HL-60 (cell line): ENCODE data around the gene TRMU.

Experiments
- DNase-seq, 2 experiments: peaks; one replicate each; pipeline ENCODE4 v3.0.0-alpha.2; 2010 to 2020; ENCODE audit warnings: low read depth in 1 of 2, low spot score in 1 of 2
- H3K27ac ChIP-seq: fragments of 250-450 bp; sonication (Bioruptor Pico); replicated peaks from 2 replicates; pipeline ENCODE4 v1.5.1; 2020; ENCODE audit warnings: mild to moderate bottlenecking, moderate library complexity
- H3K27me3 ChIP-seq: fragments of 250-450 bp; sonication (Bioruptor Pico); 2 replicates; pipeline ENCODE4 v1.5.1; 2021; ENCODE audit warnings: mild to moderate bottlenecking, moderate library complexity; ENCODE audit not compliant: insufficient read depth, poor library complexity, severe bottlenecking
- H3K4me3 ChIP-seq: replicated peaks from 2 replicates; pipeline ENCODE4 v1.5.1; 2011; ENCODE audit warnings: mild to moderate bottlenecking, control low read depth, low read length; ENCODE audit not compliant: insufficient read depth
- CTCF ChIP-seq: IDR thresholded peaks from one replicate; pipeline ENCODE4 v1.5.1; 2011; ENCODE audit warnings: low read length, control low read depth, inconsistent platforms; ENCODE audit not compliant: insufficient read depth
- GABPA ChIP-seq: IDR thresholded peaks from 2 replicates; pipeline ENCODE4 v1.6.1; 2012; ENCODE audit warnings: low read depth
- POLR2AphosphoS5 ChIP-seq: IDR thresholded peaks from 2 replicates; pipeline ENCODE4 v1.6.1; 2012; ENCODE audit warnings: low read depth
- SPI1 ChIP-seq: IDR thresholded peaks from 2 replicates; pipeline ENCODE4 v1.6.1; 2012; ENCODE audit warnings: low read depth, mild to moderate bottlenecking, borderline replicate concordance
- TF ChIP-seq, protein P1 (sequence below): IDR thresholded peaks from 2 replicates; pipeline ENCODE4 v1.6.1; 2012; ENCODE audit warnings: low read depth; ENCODE audit not compliant: insufficient replicate concordance

The TRMU gene

GRCh38 chr22:46356496-46357480, 21.3 kb downstream of the TRMU start:
- TF ChIP-seq SPI1 (no peak), CTCF (no peak), POLR2AphosphoS5 (no peak), GABPA (no peak)
- TF ChIP-seq, protein P1, sequence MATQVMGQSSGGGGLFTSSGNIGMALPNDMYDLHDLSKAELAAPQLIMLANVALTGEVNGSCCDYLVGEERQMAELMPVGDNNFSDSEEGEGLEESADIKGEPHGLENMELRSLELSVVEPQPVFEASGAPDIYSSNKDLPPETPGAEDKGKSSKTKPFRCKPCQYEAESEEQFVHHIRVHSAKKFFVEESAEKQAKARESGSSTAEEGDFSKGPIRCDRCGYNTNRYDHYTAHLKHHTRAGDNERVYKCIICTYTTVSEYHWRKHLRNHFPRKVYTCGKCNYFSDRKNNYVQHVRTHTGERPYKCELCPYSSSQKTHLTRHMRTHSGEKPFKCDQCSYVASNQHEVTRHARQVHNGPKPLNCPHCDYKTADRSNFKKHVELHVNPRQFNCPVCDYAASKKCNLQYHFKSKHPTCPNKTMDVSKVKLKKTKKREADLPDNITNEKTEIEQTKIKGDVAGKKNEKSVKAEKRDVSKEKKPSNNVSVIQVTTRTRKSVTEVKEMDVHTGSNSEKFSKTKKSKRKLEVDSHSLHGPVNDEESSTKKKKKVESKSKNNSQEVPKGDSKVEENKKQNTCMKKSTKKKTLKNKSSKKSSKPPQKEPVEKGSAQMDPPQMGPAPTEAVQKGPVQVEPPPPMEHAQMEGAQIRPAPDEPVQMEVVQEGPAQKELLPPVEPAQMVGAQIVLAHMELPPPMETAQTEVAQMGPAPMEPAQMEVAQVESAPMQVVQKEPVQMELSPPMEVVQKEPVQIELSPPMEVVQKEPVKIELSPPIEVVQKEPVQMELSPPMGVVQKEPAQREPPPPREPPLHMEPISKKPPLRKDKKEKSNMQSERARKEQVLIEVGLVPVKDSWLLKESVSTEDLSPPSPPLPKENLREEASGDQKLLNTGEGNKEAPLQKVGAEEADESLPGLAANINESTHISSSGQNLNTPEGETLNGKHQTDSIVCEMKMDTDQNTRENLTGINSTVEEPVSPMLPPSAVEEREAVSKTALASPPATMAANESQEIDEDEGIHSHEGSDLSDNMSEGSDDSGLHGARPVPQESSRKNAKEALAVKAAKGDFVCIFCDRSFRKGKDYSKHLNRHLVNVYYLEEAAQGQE = no peak
- no peak for DNase-seq
- H3K4me3 ChIP-seq = no peak overlapping the region
- no peaks in the 10 kb centered on the region for H3K27me3 ChIP-seq
- no peak overlapping the region for H3K27ac ChIP-seq

DNA sequence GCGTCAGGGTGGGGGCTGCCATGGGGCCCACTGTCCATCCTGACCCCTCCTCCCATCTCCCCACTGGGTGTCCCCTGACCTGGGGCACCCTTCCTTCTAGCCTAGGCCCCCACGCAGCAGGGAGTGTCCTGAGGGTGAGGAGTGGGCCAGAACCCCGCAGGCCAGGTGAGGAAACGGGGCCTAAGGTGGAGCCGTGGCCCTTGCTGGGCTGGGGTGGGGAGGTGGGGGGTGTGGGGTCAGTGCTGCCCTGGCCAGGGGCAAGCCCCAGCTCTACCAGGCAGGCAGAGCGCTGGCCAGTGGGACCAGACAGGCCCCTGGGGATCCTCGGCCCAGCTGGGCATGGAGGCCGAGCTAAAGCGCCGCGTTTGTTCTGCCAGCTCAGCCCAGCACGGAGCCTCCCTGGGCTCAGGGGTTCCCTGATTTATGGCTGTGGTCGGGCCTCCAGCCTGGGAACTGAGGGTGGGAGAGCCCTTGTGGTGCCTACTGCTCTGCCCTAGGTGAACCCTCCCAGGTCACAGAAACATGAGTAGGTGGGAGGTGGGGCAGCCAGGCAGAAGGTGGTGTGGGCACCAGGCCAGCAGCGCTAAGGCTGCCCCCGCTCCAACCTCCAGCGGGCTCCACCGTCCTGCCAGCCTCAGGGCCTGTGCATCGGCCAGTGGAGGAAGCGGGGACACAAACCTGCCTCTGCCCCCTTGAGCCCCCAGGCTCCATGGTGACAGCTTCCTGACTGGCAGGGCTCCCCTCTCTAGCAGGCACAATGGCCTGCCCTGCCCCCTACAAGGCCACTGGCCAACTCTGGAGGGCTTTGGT, 22.4 kb downstream of the TRMU start:
- Histone ChIP-seq H3K27ac (no peak overlapping the region), H3K4me3 (no peak overlapping the region), H3K27me3 (no peaks in the 10 kb centered on the region)
- no peak for DNase-seq
- no peak for TF ChIP-seq POLR2AphosphoS5
- no peak for TF ChIP-seq SPI1
- TF ChIP-seq, protein P1 = no peak
- TF ChIP-seq GABPA = no peak
- no peak for TF ChIP-seq CTCF

DNA sequence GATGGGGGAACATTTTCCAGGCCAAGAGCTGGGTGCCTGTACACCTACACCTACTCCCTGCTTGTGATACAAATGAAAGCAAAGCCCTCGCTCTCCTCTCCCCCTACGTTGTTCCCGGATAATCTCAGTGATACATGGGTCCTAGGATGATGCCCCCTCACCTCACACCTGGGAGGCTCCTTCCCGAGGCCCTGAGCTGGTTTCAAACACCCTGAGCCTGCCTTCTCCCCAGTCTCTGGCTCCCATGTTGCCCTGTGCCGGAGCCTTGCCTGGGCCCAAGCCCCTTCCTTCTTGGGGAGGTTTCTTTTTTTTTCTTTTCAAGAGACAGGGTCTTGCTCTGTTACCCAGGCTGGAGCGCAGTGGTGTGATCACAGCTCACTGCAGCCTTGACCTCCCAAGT, 23.3 kb downstream of the TRMU start:
- Histone ChIP-seq H3K27ac (no peak overlapping the region), H3K27me3 (no peaks in the 10 kb centered on the region), H3K4me3 (no peak overlapping the region)
- no peak for DNase-seq
- TF ChIP-seq CTCF (no peak), GABPA (no peak), SPI1 (no peak), POLR2AphosphoS5 (no peak)
- TF ChIP-seq, protein P1 = no peak
